22Rv1 (cell line): ENCODE data around the gene DHCR24.

Experiments used
- H3K27ac ChIP-seq: fragments of 450-650 bp; 2 replicates; pipeline ENCODE4 v1.5.1; 2017
- CTCF ChIP-seq: fragments of 450-650 bp; IDR thresholded peaks from 2 replicates; pipeline ENCODE4 v1.5.1; 2017; ENCODE audit warnings: mild to moderate bottlenecking
- ZFX ChIP-seq: fragments of 450-650 bp; IDR thresholded peaks from 2 replicates; pipeline ENCODE4 v1.6.1; 2017; ENCODE audit warnings: antibody characterized with exemption, borderline replicate concordance

The DHCR24 gene

GRCh38 chr1:54803761-54804470 lies 83.1 kb downstream of the DHCR24 start:
- TF ChIP-seq ZFX (no peak), CTCF (no peak)
- no peak overlapping the region for H3K27ac ChIP-seq

GRCh38 chr1:54800899-54801759 lies 85.9 kb downstream of the DHCR24 start, which contains the start of gene TTC22:
Gene TTC22, minus strand, starts transcription at chr1:54801323. Its CDS starts 160 bp downstream, at chr1:54801163.
- no peak within 1 kb of the TSS for H3K27ac ChIP-seq
- TF ChIP-seq CTCF (peak; percentile 25; the same call in 1 of the 2 replicates), ZFX (no peak)

- TF ChIP-seq ZFX (no peak), CTCF (no peak)
- no peak overlapping the region for H3K27ac ChIP-seq
These were observed 86.7 kb downstream of the DHCR24 start for GRCh38 chr1:54800041-54800898.
